Measurements from ENCODE around the gene HSFX3.
"Not testable (repeated sequence)": the region's sequence is repeated elsewhere in the genome, so short reads cannot be mapped to it uniquely, and the experiment has no call there.

DNA sequence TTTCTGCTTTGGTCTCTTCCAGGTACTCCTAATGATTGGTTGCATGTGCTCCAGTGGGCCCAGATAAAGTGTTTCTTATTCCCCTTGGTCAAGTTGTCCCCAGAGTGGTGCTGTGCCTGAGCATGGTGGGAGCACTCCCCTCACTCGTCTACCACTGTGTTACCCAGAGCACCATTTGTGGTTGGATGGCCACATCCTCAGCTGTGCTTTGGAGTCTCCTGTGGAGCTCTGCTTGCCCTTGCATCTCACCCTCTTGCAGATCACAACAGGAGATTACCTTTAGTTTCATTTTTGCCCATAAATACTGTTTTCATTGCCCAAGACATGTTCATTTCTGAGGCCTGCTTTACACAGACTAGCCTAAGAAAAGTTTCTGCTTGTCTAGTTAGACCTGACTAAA is 730 bp upstream of the HSFX3 start:
- not testable (repeated sequence) for TF ChIP-seq EZH2 (IDR thresholded peaks at IDR 0.05; ENCODE audit: borderline replicate concordance, low read depth, low read length, poor library complexity, severe bottlenecking); CTCF (conservative IDR thresholded peaks at IDR 0.05; ENCODE audit: low read depth, low read length)
